Lung microvascular endothelial cell (primary cell): ENCODE measurements around the gene SRL. TPM values are rescaled to one million over a fixed set of nuclear protein-coding genes. Genes with fewer than 3 reads are reported as not detected.
"Not testable (repeated sequence)": the region's sequence is repeated elsewhere in the genome, so short reads cannot be mapped to it uniquely, and the experiment has no call there.

ENCODE experiments used
- DNase-seq, 2 donors: peaks; one replicate each; pipeline versions ENCODE4 v3.0.0 to v3.0.0-alpha.2; 2010; ENCODE audit warnings: low read depth in 2 of 2
- total RNA-seq: library from RNA; depleted of rRNA; stranded (reverse); fragments of >200 nt; gene quantifications from 2 replicates; pipeline ENCODE4 v1.2.1, GENCODE V29; 2014

Gene SRL
- total RNA-seq, 1 donor from 2014 or later, result 0.20 TPM

- DNase-seq, result no peak
Observed at GRCh38 chr16:4166821-4167220, 75.1 kb downstream of the SRL start.

- peak in 1 of 2 donors; percentile 14 for DNase-seq
Observed at GRCh38 chr16:4160658-4161430, 81.0 kb downstream of the SRL start.

- no peak for DNase-seq
Observed at GRCh38 chr16:4159726-4160125, 82.2 kb downstream of the SRL start.

- no peak for DNase-seq
Observed at GRCh38 chr16:4158143-4159093, 83.5 kb downstream of the SRL start.

GRCh38 chr16:4157376-4157825, 84.5 kb downstream of the SRL start:
- no peak for DNase-seq

- not testable (repeated sequence) for DNase-seq
Observed at GRCh38 chr16:4156503-4156902, 85.4 kb downstream of the SRL start.

GRCh38 chr16:4153364-4153763, 88.5 kb downstream of the SRL start:
- DNase-seq, result not testable (repeated sequence)

- no peak for DNase-seq
Observed at GRCh38 chr16:4152267-4152666, 89.6 kb downstream of the SRL start.

- DNase-seq, result no peak
Observed at GRCh38 chr16:4147236-4147635, 94.6 kb downstream of the SRL start.

GRCh38 chr16:4142268-4142667, 99.6 kb downstream of the SRL start:
- DNase-seq, result no peak

- no peak for DNase-seq
Observed at GRCh38 chr16:4141604-4142003, 100.3 kb downstream of the SRL start.

GRCh38 chr16:4140652-4141051, 101.2 kb downstream of the SRL start:
- peak; percentile 24 to 34 for DNase-seq

- no peak for DNase-seq
Observed at GRCh38 chr16:4139968-4140367, 101.9 kb downstream of the SRL start.

Other genes with a start within 250 kb of the SRL start
- 5.9 and 18.1 TPM in 2 replicates for gene ADCY9, start 125.6 kb downstream of the SRL start, total RNA-seq
- gene TFAP4, start 30.9 kb upstream of the SRL start, total RNA-seq, result 2.8 and 3.0 TPM in 2 replicates
- 0.20 and 0.65 TPM in 2 replicates for gene GLIS2, start 74.0 kb upstream of the SRL start, total RNA-seq
- 16.3 and 21.0 TPM in 2 replicates for gene PAM16, start 109.2 kb upstream of the SRL start, total RNA-seq
- 0.44 and 1.6 TPM in 2 replicates for gene VASN, start 129.8 kb upstream of the SRL start, total RNA-seq
- gene CORO7, start 174.5 kb upstream of the SRL start, total RNA-seq, result 23.8 and 34.9 TPM in 2 replicates
- gene DNAJA3, start 183.8 kb upstream of the SRL start, total RNA-seq, result 26.8 and 37.9 TPM in 2 replicates
- gene NMRAL1, start 232.5 kb upstream of the SRL start, total RNA-seq, result 53.4 and 55.6 TPM in 2 replicates
- 96.3 and 127 TPM in 2 replicates for gene HMOX2, start 234.3 kb upstream of the SRL start, total RNA-seq